Keratinocyte (primary cell): Measurements from ENCODE around the gene CA5A. TPM values are rescaled to one million over a fixed set of nuclear protein-coding genes. Genes with fewer than 3 reads are reported as not detected.
A peak's percentile ranks its signal among the peaks of the same experiment; 100 is the strongest.

ENCODE experiments used
- DNase-seq: peaks from one replicate; pipeline ENCODE4 v3.0.0-alpha.2; 2011; ENCODE audit warnings: low read depth, missing footprints, low spot score
- FAIRE-seq: peaks from 2 replicates; lab custom pipeline; 2011; peaks lifted over from hg19 to GRCh38; lab: Jason Lieb, UNC
- H2AFZ ChIP-seq: 2 replicates; pipeline ENCODE4 v1.6.0; 2012; ENCODE audit warnings: low read length, control low read depth, inconsistent platforms; ENCODE audit not compliant: control insufficient read depth
- H3K27ac ChIP-seq: 2 replicates; pipeline ENCODE4 v1.5.1; 2011; ENCODE audit warnings: low read length; ENCODE audit not compliant: control insufficient read depth, insufficient read depth
- H3K27me3 ChIP-seq: 3 replicates; pipeline ENCODE4 v1.6.0; 2011; ENCODE audit warnings: low read length; ENCODE audit not compliant: control insufficient read depth, insufficient read depth; ENCODE audit errors: extremely low read depth
- H3K36me3 ChIP-seq, 2 experiments: 2 replicates in 1 of 2; 3 replicates in 1 of 2; pipeline ENCODE4 v1.5.1; 2011; ENCODE audit warnings: low read length in 2 of 2, mild to moderate bottlenecking in 1 of 2; ENCODE audit not compliant: control insufficient read depth in 2 of 2, insufficient read depth in 2 of 2; ENCODE audit errors: extremely low read depth in 1 of 2
- H3K4me1 ChIP-seq: 3 replicates; pipeline ENCODE4 v1.5.1; 2011; ENCODE audit warnings: low read length; ENCODE audit not compliant: control insufficient read depth, insufficient read depth; ENCODE audit errors: extremely low read depth
- H3K4me2 ChIP-seq: 3 replicates; pipeline ENCODE4 v1.6.0; 2011; ENCODE audit warnings: low read depth, low read length; ENCODE audit not compliant: control insufficient read depth, insufficient read depth; ENCODE audit errors: extremely low read depth
- H3K4me3 ChIP-seq, 3 experiments: fragments of 200-600 bp in 1 of 3; sonication (generic) in 1 of 3; 2 replicates in 2 of 3; 3 replicates in 1 of 3; pipeline ENCODE4 v1.5.1; 2011 to 2016; ENCODE audit warnings: low read length in 3 of 3, mild to moderate bottlenecking in 3 of 3, control low read depth in 2 of 3, inconsistent platforms in 1 of 3, low read depth in 1 of 3, mixed read lengths in 1 of 3, mixed run types in 1 of 3, moderate library complexity in 1 of 3; ENCODE audit not compliant: control insufficient read depth in 2 of 3, insufficient read depth in 2 of 3; ENCODE audit errors: extremely low read depth in 1 of 3
- H3K79me2 ChIP-seq: 2 replicates; pipeline ENCODE4 v1.6.0; 2012; ENCODE audit warnings: low read length; ENCODE audit not compliant: control insufficient read depth, insufficient read depth
- H3K9ac ChIP-seq: 3 replicates; pipeline ENCODE4 v1.6.0; 2011; ENCODE audit warnings: low read length; ENCODE audit not compliant: control insufficient read depth, insufficient read depth; ENCODE audit errors: extremely low read depth
- H3K9me1 ChIP-seq: 3 replicates; pipeline ENCODE4 v1.6.0; 2011; ENCODE audit warnings: low read length; ENCODE audit not compliant: control insufficient read depth, insufficient read depth; ENCODE audit errors: extremely low read depth
- H3K9me3 ChIP-seq: 2 replicates; pipeline ENCODE4 v1.5.1; 2012; ENCODE audit warnings: low read depth, low read length; ENCODE audit not compliant: control insufficient read depth
- H4K20me1 ChIP-seq: 3 replicates; pipeline ENCODE4 v1.6.0; 2011; ENCODE audit warnings: low read length; ENCODE audit not compliant: control insufficient read depth, insufficient read depth; ENCODE audit errors: extremely low read depth
- CTCF ChIP-seq, 3 experiments: IDR thresholded peaks in 1 of 3; conservative IDR thresholded peaks in 1 of 3; optimal IDR thresholded peaks in 1 of 3; 2 replicates in 2 of 3; 3 replicates in 1 of 3; pipeline versions ENCODE3 to v1.5.1; 2011; ENCODE audit warnings: low read length in 3 of 3, mild to moderate bottlenecking in 3 of 3, moderate library complexity in 2 of 3, control low read depth in 1 of 3, inconsistent platforms in 1 of 3; ENCODE audit not compliant: insufficient read depth in 2 of 3; ENCODE audit errors: extremely low read depth in 1 of 3
- EZH2 ChIP-seq: IDR thresholded peaks from one replicate; pipeline ENCODE4 v1.6.1; 2012; ENCODE audit warnings: inconsistent platforms, mild to moderate bottlenecking, low read length, moderate library complexity
- dilution Hi-C: fragments of 300-500 bp; cut with MboI; formaldehyde crosslinking; loops from one replicate; pipeline ENCODE4 v1.7.0; 2020; ENCODE audit warnings: low sequenced_read_pairs; ENCODE audit not compliant: extremely low pct_ligation_motif_present
- polyA plus RNA-seq, 5 experiments: library from polyadenylated mRNA; depleted of rRNA in 3 of 5; stranded (reverse) in 3 of 5; stranded (forward) in 1 of 5; unstranded in 1 of 5; fragments of >200 nt; gene quantifications; 1 replicate in 1 of 5; 2 replicates in 3 of 5; 3 replicates in 1 of 5; pipeline versions ENCODE4 v1.2.1 to v1.2.3, GENCODE V29; 2011 to 2012; ENCODE audit warnings: missing spikeins in 2 of 5, low read depth in 1 of 5, low replicate concordance in 1 of 5

CA5A gene
- polyA plus RNA-seq, 1 donor (not counting 4 experiments of a cell fraction or from before 2014, with no cell fraction given) = not detected

- DNase-seq (no peak), FAIRE-seq (no peak)
- Histone ChIP-seq H3K36me3 (no peaks in the 10 kb centered on the region), H3K27ac (no peak overlapping the region), H3K9ac (no peak overlapping the region), H3K4me3 (no peak overlapping the region), H3K79me2 (no peaks in the 10 kb centered on the region), H3K9me3 (no peaks in the 10 kb centered on the region), H3K9me1 (no peaks in the 10 kb centered on the region), H2AFZ (no peak overlapping the region), H4K20me1 (no peaks in the 10 kb centered on the region), H3K27me3 (peaks cover 43% of the 10 kb centered on the region), H3K4me2 (no peak overlapping the region), H3K4me1 (no peaks in the 10 kb centered on the region)
- dilution Hi-C loops = no loop called here
- TF ChIP-seq EZH2 (no peak), CTCF (optimal IDR thresholded peaks at IDR 0.05 in 1 of 3, IDR thresholded peaks at IDR 0.05 in 1 of 3, conservative IDR thresholded peaks at IDR 0.05 in 1 of 3; ENCODE audit: extremely low read depth in 1 of 3, insufficient read depth in 2 of 3, low read length in 3 of 3) (no peak)
These were observed 57.6 kb downstream of the CA5A start for GRCh38 chr16:87878704-87879103.

GRCh38 chr16:87877942-87878507 lies 58.3 kb downstream of the CA5A start:
- H3K9me3 ChIP-seq = no peaks in the 10 kb centered on the region
- no peaks in the 10 kb centered on the region for H3K79me2 ChIP-seq
- dilution Hi-C loops = no loop called here
- peaks cover 43% of the 10 kb centered on the region for H3K27me3 ChIP-seq
- no peak for DNase-seq
- H4K20me1 ChIP-seq = no peaks in the 10 kb centered on the region
- no peak overlapping the region for H3K4me3 ChIP-seq
- H3K4me1 ChIP-seq = no peaks in the 10 kb centered on the region
- FAIRE-seq = no peak
- no peak overlapping the region for H3K4me2 ChIP-seq
- TF ChIP-seq EZH2 (no peak), CTCF (optimal IDR thresholded peaks at IDR 0.05 in 1 of 3, IDR thresholded peaks at IDR 0.05 in 1 of 3, conservative IDR thresholded peaks at IDR 0.05 in 1 of 3; ENCODE audit: extremely low read depth in 1 of 3, insufficient read depth in 2 of 3, low read length in 3 of 3) (peak in 2 of 3 experiments; percentile 31 to 44)
- H3K9ac ChIP-seq = no peak overlapping the region
- H2AFZ ChIP-seq = no peak overlapping the region
- no peak overlapping the region for H3K27ac ChIP-seq
- H3K9me1 ChIP-seq = no peaks in the 10 kb centered on the region
- no peaks in the 10 kb centered on the region for H3K36me3 ChIP-seq
